Upper lobe of right lung (tissue), 1 donor: ENCODE measurements around the gene ZNF525. TPM values are rescaled to one million over a fixed set of nuclear protein-coding genes. Genes with fewer than 3 reads are reported as not detected.
"Not testable (repeated sequence)": the region's sequence is repeated elsewhere in the genome, so short reads cannot be mapped to it uniquely, and the experiment has no call there.

Source experiments
- ATAC-seq: fragments of 200-7000 bp; cut with Tn5 transposase; one replicate; pipeline ENCODE4 v1.9.1; 2020; ENCODE audit warnings: mild to moderate bottlenecking, moderate library complexity
- DNase-seq: peaks from one replicate; pipeline ENCODE4 v3.0.0-alpha.2; 2020
- H3K27ac ChIP-seq: fragments of 200-600 bp; one replicate; pipeline ENCODE4 v1.8.0; 2022
- H3K27me3 ChIP-seq: fragments of 200-600 bp; one replicate; pipeline ENCODE4 v1.8.0; 2022; ENCODE audit warnings: mild to moderate bottlenecking
- H3K36me3 ChIP-seq: fragments of 200-600 bp; one replicate; pipeline ENCODE4 v1.8.0; 2022
- H3K4me1 ChIP-seq: fragments of 200-600 bp; one replicate; pipeline ENCODE4 v1.8.0; 2022
- H3K4me3 ChIP-seq: fragments of 200-600 bp; one replicate; pipeline ENCODE4 v1.8.0; 2022; ENCODE audit warnings: mild to moderate bottlenecking
- H3K9me3 ChIP-seq: fragments of 200-600 bp; one replicate; pipeline ENCODE4 v1.8.0; 2022
- CTCF ChIP-seq: fragments of 200-600 bp; IDR thresholded peaks from one replicate; pipeline ENCODE4 v1.8.0; 2022; ENCODE audit warnings: antibody characterized with exemption
- intact Hi-C: fragments of 100-400 bp; cut with DNase I; formaldehyde crosslinking; loops from one replicate; pipeline ENCODE4 v1.11.0; 2022
- total RNA-seq: library from RNA; stranded (reverse); fragmentation: NEBNext Ultra II Directional; extraction: Animal tissue kit (Norgen Biotek cat#: 25700); gene quantifications from one replicate; pipeline ENCODE4 v1.2.1, GENCODE V29; 2021
- donor health status: DM: no; HTN: yes; CAD: no; lungs with severe emphysema.

Gene ZNF525
- total RNA-seq, 1 donor from 2014 or later: 9.4 TPM

- TF ChIP-seq CTCF: no peak
- peak; percentile 28 for ATAC-seq
- Histone ChIP-seq H3K36me3 (peaks cover 7% of the 10 kb centered on the region), H3K4me3 (peak overlapping the region; percentile 79), H3K27ac (peak overlapping the region; percentile 81), H3K27me3 (no peaks in the 10 kb centered on the region), H3K4me1 (peaks cover 21% of the 10 kb centered on the region), H3K9me3 (no peaks in the 10 kb centered on the region)
- intact Hi-C loops: no loop called here
- DNase-seq: peak; percentile 68
Observed at GRCh38 chr19:53394522-53394973, 29.0 kb downstream of the ZNF525 start.

- ATAC-seq (peak; percentile 100), DNase-seq (peak; percentile 97)
- Histone ChIP-seq H3K27ac (peak within 1 kb of the TSS; percentile 81), H3K27me3 (no peaks in the 10 kb centered on the region), H3K9me3 (no peaks in the 10 kb centered on the region), H3K36me3 (peaks cover 13% of the 10 kb centered on the region), H3K4me3 (peak within 1 kb of the TSS; percentile 79), H3K4me1 (peaks cover 21% of the 10 kb centered on the region)
- intact Hi-C loops: no loop called here
- peak; percentile 49 for TF ChIP-seq CTCF
Observed at GRCh38 chr19:53394974-53395839, 29.7 kb downstream of the ZNF525 start, which contains the start of gene ZNF765. Gene ZNF765, plus strand, starts transcription at chr19:53395149. Its CDS starts 2,867 bp downstream, at chr19:53398016.

- H3K4me1 ChIP-seq: peaks cover 21% of the 10 kb centered on the region
- ATAC-seq, DNase-seq, intact Hi-C loops, H3K9me3 ChIP-seq, H3K27me3 ChIP-seq: not testable (repeated sequence)
- H3K27ac ChIP-seq: peak overlapping the region; percentile 81
- peak overlapping the region; percentile 79 for H3K4me3 ChIP-seq
- H3K36me3 ChIP-seq: peaks cover 21% of the 10 kb centered on the region
Observed at GRCh38 chr19:53395840-53396524, 30.5 kb downstream of the ZNF525 start.

GRCh38 chr19:53396525-53396868 is 31.0 kb downstream of the ZNF525 start:
- Histone ChIP-seq H3K36me3 (peaks cover 23% of the 10 kb centered on the region), H3K9me3 (no peaks in the 10 kb centered on the region), H3K27ac (no peak overlapping the region), H3K27me3 (no peaks in the 10 kb centered on the region), H3K4me1 (peaks cover 21% of the 10 kb centered on the region), H3K4me3 (no peak overlapping the region)
- no peak for ATAC-seq
- DNase-seq: no peak
- no peak for TF ChIP-seq CTCF
- intact Hi-C loops: no loop called here

- H3K27me3 ChIP-seq, ATAC-seq: not testable (repeated sequence)
Observed at GRCh38 chr19:53397918-53398317, 32.4 kb downstream of the ZNF525 start.

GRCh38 chr19:53409505-53410204 is 44.1 kb downstream of the ZNF525 start:
- no peaks in the 10 kb centered on the region for H3K27me3 ChIP-seq
- DNase-seq: no peak
- H3K4me1 ChIP-seq: no peaks in the 10 kb centered on the region
- no peak for ATAC-seq
- intact Hi-C loops: no loop called here
- H3K9me3 ChIP-seq: peaks cover 55% of the 10 kb centered on the region
- H3K27ac ChIP-seq: no peak overlapping the region
- no peak overlapping the region for H3K4me3 ChIP-seq
- TF ChIP-seq CTCF: no peak
- H3K36me3 ChIP-seq: peaks cover 34% of the 10 kb centered on the region

More at GRCh38 chr19:53397918-53398317, 32.4 kb downstream of the ZNF525 start:
- H3K27ac ChIP-seq, H3K4me3 ChIP-seq, DNase-seq, H3K9me3 ChIP-seq, intact Hi-C loops: not testable (repeated sequence)
- peaks cover 33% of the 10 kb centered on the region for H3K36me3 ChIP-seq
- peaks cover 21% of the 10 kb centered on the region for H3K4me1 ChIP-seq

- H3K4me3 ChIP-seq, DNase-seq, H3K4me1 ChIP-seq, H3K27ac ChIP-seq, H3K9me3 ChIP-seq, H3K27me3 ChIP-seq, intact Hi-C loops, H3K36me3 ChIP-seq, ATAC-seq: not testable (repeated sequence)
Observed at GRCh38 chr19:53420520-53421315, 55.2 kb downstream of the ZNF525 start.
